CD8-positive, alpha-beta memory T cell (primary cell): ENCODE results near the gene UBXN10. TPM values are rescaled to one million over a fixed set of nuclear protein-coding genes. Genes with fewer than 3 reads are reported as not detected.

Source experiments
- CTCF ChIA-PET: fragments of 350-600 bp; sonication (Branson Sonifier 250); formaldehyde crosslinking; loops from one replicate; lab custom pipeline; 2021; ENCODE audit warnings: antibody characterized with exemption; lab: Charles Lee
- POLR2A ChIA-PET: fragments of 350-600 bp; sonication (Branson Sonifier 250); formaldehyde crosslinking; loops from one replicate; lab custom pipeline; 2021; ENCODE audit warnings: antibody characterized with exemption; lab: Charles Lee
- DNase-seq, 5 donors: peaks; one replicate each; pipeline versions ENCODE4 v3.0.0 to v3.0.0-alpha.2; 2020 to 2022; ENCODE audit warnings: mixed read lengths in 1 of 5
- H3K27ac ChIP-seq: one replicate; pipeline ENCODE4 v1.7.0; 2013; ENCODE audit warnings: low read depth, mild to moderate bottlenecking, low read length, moderate library complexity
- H3K27me3 ChIP-seq: 2 replicates; pipeline ENCODE4 v1.7.0; 2013; ENCODE audit warnings: low read length, mild to moderate bottlenecking; ENCODE audit not compliant: insufficient read depth, poor library complexity, severe bottlenecking
- H3K36me3 ChIP-seq: 2 replicates; pipeline ENCODE4 v1.7.0; 2013; ENCODE audit warnings: mild to moderate bottlenecking, low read length, moderate library complexity; ENCODE audit not compliant: insufficient read depth
- H3K4me1 ChIP-seq: 2 replicates; pipeline ENCODE4 v1.7.0; 2013; ENCODE audit warnings: mild to moderate bottlenecking, low read length, moderate library complexity; ENCODE audit not compliant: insufficient read depth
- H3K4me3 ChIP-seq: 2 replicates; pipeline ENCODE4 v1.7.0; 2013; ENCODE audit warnings: mild to moderate bottlenecking, low read length
- H3K9me3 ChIP-seq: 2 replicates; pipeline ENCODE4 v1.7.0; 2013; ENCODE audit warnings: mild to moderate bottlenecking, low read length
- H3K27ac Mint-ChIP-seq, 8 donors: one replicate each; pipeline ENCODE4 v1.8.0; 2020 to 2021; ENCODE audit warnings: mixed read lengths in 8 of 8, mild to moderate bottlenecking in 6 of 8, inconsistent platforms in 3 of 8, moderate library complexity in 3 of 8
- H3K27me3 Mint-ChIP-seq, 2 donors: one replicate each; pipeline ENCODE4 v1.8.0; 2020 to 2021; ENCODE audit warnings: mixed read lengths in 2 of 2, mild to moderate bottlenecking in 1 of 2, moderate library complexity in 1 of 2
- H3K36me3 Mint-ChIP-seq, 3 donors: one replicate each; pipeline ENCODE4 v1.8.0; 2020 to 2021; ENCODE audit warnings: mixed read lengths in 3 of 3, inconsistent platforms in 1 of 3, mild to moderate bottlenecking in 1 of 3
- H3K4me1 Mint-ChIP-seq, 3 donors: one replicate each; pipeline ENCODE4 v1.8.0; 2020 to 2021; ENCODE audit warnings: mixed read lengths in 3 of 3, inconsistent platforms in 1 of 3, mild to moderate bottlenecking in 1 of 3
- H3K4me3 Mint-ChIP-seq, 7 donors: one replicate each; pipeline ENCODE4 v1.8.0; 2020 to 2021; ENCODE audit warnings: mixed read lengths in 7 of 7, mild to moderate bottlenecking in 6 of 7, moderate library complexity in 4 of 7, inconsistent platforms in 2 of 7
- H3K9me3 Mint-ChIP-seq, 5 donors: one replicate each; pipeline ENCODE4 v1.8.0; 2020 to 2022; ENCODE audit warnings: mixed read lengths in 5 of 5, mild to moderate bottlenecking in 3 of 5, moderate library complexity in 2 of 5, inconsistent platforms in 1 of 5
- polyA plus RNA-seq: library from polyadenylated mRNA; unstranded; fragments of 300-500 nt; fragmentation: Illumina TruSeq; gene quantifications from one replicate; pipeline ENCODE4 v1.2.3, GENCODE V29; 2021
- total RNA-seq, 2 experiments: library from RNA; stranded (reverse); gene quantifications; one replicate each; pipeline ENCODE4 v1.2.3, GENCODE V29; 2021

The UBXN10 gene
- total and polyA plus RNA-seq, 3 experiments from 2014 or later, result 0.38 to 1.4 (median 0.50) TPM

GRCh38 chr1:20188455-20188817 is 2.5 kb downstream of the UBXN10 start:
- no peaks in the 10 kb centered on the region for H3K9me3 Mint-ChIP-seq
- CTCF ChIA-PET, result no interaction called here
- DNase-seq, result no peak
- Histone ChIP-seq H3K4me3 (no peak overlapping the region), H3K27me3 (no peaks in the 10 kb centered on the region), H3K9me3 (no peaks in the 10 kb centered on the region), H3K36me3 (no peaks in the 10 kb centered on the region), H3K4me1 (peaks cover 40% of the 10 kb centered on the region), H3K27ac (peak overlapping the region; percentile 86)
- H3K27me3 Mint-ChIP-seq, result peaks cover 7 to 27% of the 10 kb centered on the region in 2 donors
- POLR2A ChIA-PET, result no interaction called here
- H3K4me3 Mint-ChIP-seq, result no peak overlapping the region
- peak overlapping the region in 2 of 8 donors; percentile 7 to 77 for H3K27ac Mint-ChIP-seq
- H3K36me3 Mint-ChIP-seq, result no peaks in the 10 kb centered on the region
- peaks cover 40 to 46% (median 45%) of the 10 kb centered on the region in 3 donors for H3K4me1 Mint-ChIP-seq

GRCh38 chr1:20189664-20190063 is 3.8 kb downstream of the UBXN10 start:
- H3K36me3 Mint-ChIP-seq, result no peaks in the 10 kb centered on the region
- H3K27ac Mint-ChIP-seq, result no peak overlapping the region
- Histone ChIP-seq H3K4me3 (no peak overlapping the region), H3K27me3 (no peaks in the 10 kb centered on the region), H3K9me3 (no peaks in the 10 kb centered on the region), H3K36me3 (no peaks in the 10 kb centered on the region), H3K27ac (no peak overlapping the region), H3K4me1 (peaks cover 37% of the 10 kb centered on the region)
- peaks cover 7 to 36% of the 10 kb centered on the region in 2 donors for H3K27me3 Mint-ChIP-seq
- H3K4me3 Mint-ChIP-seq, result no peak overlapping the region
- ChIA-PET CTCF (interaction anchor here (1.4 kb wide), 1 partner anchor 10 kb away, joined by 3 read pairs; no protein-coding TSS in a partner anchor), POLR2A (interaction anchor here (0.6 kb wide), 1 partner anchor 36 kb away, joined by 12 read pairs; no protein-coding TSS in a partner anchor)
- no peaks in the 10 kb centered on the region for H3K9me3 Mint-ChIP-seq
- H3K4me1 Mint-ChIP-seq, result peaks cover 33 to 35% (median 33%) of the 10 kb centered on the region in 3 donors
- DNase-seq, result no peak

GRCh38 chr1:20190256-20191160 is 4.6 kb downstream of the UBXN10 start:
- ChIA-PET CTCF (interaction anchor here (1.0 to 1.4 kb wide), 2 partner anchors 11 to 22 kb away, joined by 3 read pairs; no protein-coding TSS in a partner anchor), POLR2A (no interaction called here)
- Histone ChIP-seq H3K36me3 (no peaks in the 10 kb centered on the region), H3K27ac (no peak overlapping the region), H3K4me1 (peaks cover 28% of the 10 kb centered on the region), H3K27me3 (no peaks in the 10 kb centered on the region), H3K9me3 (no peaks in the 10 kb centered on the region), H3K4me3 (no peak overlapping the region)
- Mint-ChIP-seq H3K36me3 (no peaks in the 10 kb centered on the region), H3K27me3 (peaks cover 7 to 43% of the 10 kb centered on the region in 2 donors), H3K9me3 (no peaks in the 10 kb centered on the region), H3K27ac (no peak overlapping the region), H3K4me1 (peaks cover 24 to 28% (median 26%) of the 10 kb centered on the region in 3 donors), H3K4me3 (no peak overlapping the region)
- DNase-seq, result no peak

GRCh38 chr1:20191266-20191825 is 5.5 kb downstream of the UBXN10 start:
- Histone ChIP-seq H3K27ac (no peak overlapping the region), H3K9me3 (no peaks in the 10 kb centered on the region), H3K4me3 (no peak overlapping the region), H3K27me3 (no peaks in the 10 kb centered on the region), H3K4me1 (peaks cover 26% of the 10 kb centered on the region), H3K36me3 (no peaks in the 10 kb centered on the region)
- DNase-seq, result no peak
- ChIA-PET CTCF (interaction anchor here (1.0 kb wide), 1 partner anchor 21 kb away, joined by 3 read pairs; no protein-coding TSS in a partner anchor), POLR2A (no interaction called here)
- Mint-ChIP-seq H3K4me3 (no peak overlapping the region), H3K4me1 (peaks cover 21 to 25% (median 23%) of the 10 kb centered on the region in 3 donors), H3K27me3 (peaks cover 10 to 48% of the 10 kb centered on the region in 2 donors), H3K27ac (no peak overlapping the region), H3K36me3 (no peaks in the 10 kb centered on the region), H3K9me3 (no peaks in the 10 kb centered on the region)

- no peak overlapping the region for H3K27ac ChIP-seq
- Mint-ChIP-seq H3K9me3 (no peaks in the 10 kb centered on the region), H3K4me3 (no peak overlapping the region), H3K36me3 (no peaks in the 10 kb centered on the region), H3K27ac (peak overlapping the region in 2 of 8 donors; percentile 5 to 47), H3K4me1 (peaks cover 11 to 16% (median 13%) of the 10 kb centered on the region in 3 donors), H3K27me3 (peaks cover 12 to 53% of the 10 kb centered on the region in 2 donors)
- ChIA-PET POLR2A (no interaction called here), CTCF (interaction anchor here (1.7 kb wide), 1 partner anchor 14 kb away, joined by 4 read pairs; no protein-coding TSS in a partner anchor)
- no peaks in the 10 kb centered on the region for H3K27me3 ChIP-seq
- H3K9me3 ChIP-seq, result no peaks in the 10 kb centered on the region
- H3K4me3 ChIP-seq, result no peak overlapping the region
- H3K36me3 ChIP-seq, result no peaks in the 10 kb centered on the region
- DNase-seq, result no peak
- peaks cover 16% of the 10 kb centered on the region for H3K4me1 ChIP-seq
Measured at GRCh38 chr1:20192364-20192763, 6.5 kb downstream of the UBXN10 start.

GRCh38 chr1:20192871-20193411 is 7.0 kb downstream of the UBXN10 start:
- H3K36me3 ChIP-seq, result no peaks in the 10 kb centered on the region
- POLR2A ChIA-PET, result no interaction called here
- CTCF ChIA-PET, result interaction anchor here (0.9 to 5.3 kb wide), 3 partner anchors 14 to 275 kb away, joined by 3 to 47 read pairs (median 4); no protein-coding TSS in a partner anchor
- Mint-ChIP-seq H3K27me3 (peaks cover 12 to 53% of the 10 kb centered on the region in 2 donors), H3K36me3 (no peaks in the 10 kb centered on the region), H3K9me3 (no peaks in the 10 kb centered on the region), H3K4me1 (peaks cover 5 to 10% (median 7%) of the 10 kb centered on the region in 3 donors), H3K4me3 (no peak overlapping the region), H3K27ac (no peak overlapping the region)
- no peak for DNase-seq
- peaks cover 10% of the 10 kb centered on the region for H3K4me1 ChIP-seq
- no peaks in the 10 kb centered on the region for H3K27me3 ChIP-seq
- H3K9me3 ChIP-seq, result no peaks in the 10 kb centered on the region
- no peak overlapping the region for H3K4me3 ChIP-seq
- H3K27ac ChIP-seq, result no peak overlapping the region

- Mint-ChIP-seq H3K27ac (no peak overlapping the region), H3K27me3 (peaks cover 14 to 52% of the 10 kb centered on the region in 2 donors), H3K4me1 (peaks cover 0 to 4% (median 0%) of the 10 kb centered on the region in 3 donors), H3K9me3 (no peaks in the 10 kb centered on the region), H3K4me3 (no peak overlapping the region), H3K36me3 (no peaks in the 10 kb centered on the region)
- H3K9me3 ChIP-seq, result no peaks in the 10 kb centered on the region
- no peak overlapping the region for H3K4me3 ChIP-seq
- no peaks in the 10 kb centered on the region for H3K36me3 ChIP-seq
- POLR2A ChIA-PET, result no interaction called here
- H3K27me3 ChIP-seq, result no peaks in the 10 kb centered on the region
- DNase-seq, result no peak
- H3K27ac ChIP-seq, result no peak overlapping the region
- H3K4me1 ChIP-seq, result no peaks in the 10 kb centered on the region
- CTCF ChIA-PET, result interaction anchor here (2.4 to 5.3 kb wide), 2 partner anchors 18 to 276 kb away, joined by 12 to 47 read pairs; no protein-coding TSS in a partner anchor
Measured at GRCh38 chr1:20194224-20194623, 8.3 kb downstream of the UBXN10 start.
